Effector memory CD4-positive, alpha-beta T cell (primary cell): ENCODE measurements around the gene CHID1.

Experiments used
- DNase-seq, 3 donors: peaks; one replicate each; pipeline ENCODE4 v3.0.0-alpha.2; 2020
- H3K27ac ChIP-seq: 2 replicates; pipeline ENCODE4 v1.7.0; 2013; ENCODE audit warnings: mild to moderate bottlenecking, low read length, moderate library complexity; ENCODE audit not compliant: insufficient read depth, poor library complexity, severe bottlenecking
- H3K27me3 ChIP-seq: replicated peaks from 2 replicates; pipeline ENCODE4 v1.7.0; 2013; ENCODE audit warnings: mild to moderate bottlenecking, low read length; ENCODE audit not compliant: insufficient read depth, control insufficient read depth, poor library complexity, severe bottlenecking
- H3K36me3 ChIP-seq: 2 replicates; pipeline ENCODE4 v1.7.0; 2013; ENCODE audit warnings: mild to moderate bottlenecking, low read length, moderate library complexity; ENCODE audit not compliant: control insufficient read depth, insufficient read depth
- H3K4me1 ChIP-seq: 2 replicates; pipeline ENCODE4 v1.7.0; 2013; ENCODE audit warnings: low read length, mild to moderate bottlenecking; ENCODE audit not compliant: control insufficient read depth, insufficient read depth, poor library complexity, severe bottlenecking
- H3K4me3 ChIP-seq: 2 replicates; pipeline ENCODE4 v1.7.0; 2013; ENCODE audit warnings: low read length, low read depth, mild to moderate bottlenecking; ENCODE audit not compliant: insufficient read depth, poor library complexity, severe bottlenecking
- H3K9me3 ChIP-seq: 2 replicates; pipeline ENCODE4 v1.7.0; 2013; ENCODE audit warnings: mild to moderate bottlenecking, low read length, moderate library complexity; ENCODE audit not compliant: control insufficient read depth

CHID1 gene

GRCh38 chr11:818396-819128 is 92.0 kb downstream of the CHID1 start, which contains the start of gene PNPLA2:
Gene PNPLA2, plus strand, starts transcription at chr11:818914. Its CDS starts 805 bp downstream, at chr11:819719.
- H3K4me1 ChIP-seq, result peaks cover 22% of the 10 kb centered on the region
- H3K9me3 ChIP-seq, result no peaks in the 10 kb centered on the region
- H3K27ac ChIP-seq, result peak within 1 kb of the TSS; percentile 91
- H3K27me3 ChIP-seq, result no peaks in the 10 kb centered on the region
- H3K4me3 ChIP-seq, result peak within 1 kb of the TSS; percentile 93
- DNase-seq, result no peak
- H3K36me3 ChIP-seq, result peaks cover 11% of the 10 kb centered on the region
